ENCODE data around the gene RASA3. TPM values are rescaled to one million over a fixed set of nuclear protein-coding genes. Genes with fewer than 3 reads are reported as not detected.
A peak's percentile ranks its signal among the peaks of the same experiment; 100 is the strongest.

The RASA3 gene
- total and polyA plus RNA-seq, 9 of the 15 experiments (the other 6 are each of a cell fraction or from before 2014, with no cell fraction given): 0.72 to 25.3 (median 14.4) TPM

DNA sequence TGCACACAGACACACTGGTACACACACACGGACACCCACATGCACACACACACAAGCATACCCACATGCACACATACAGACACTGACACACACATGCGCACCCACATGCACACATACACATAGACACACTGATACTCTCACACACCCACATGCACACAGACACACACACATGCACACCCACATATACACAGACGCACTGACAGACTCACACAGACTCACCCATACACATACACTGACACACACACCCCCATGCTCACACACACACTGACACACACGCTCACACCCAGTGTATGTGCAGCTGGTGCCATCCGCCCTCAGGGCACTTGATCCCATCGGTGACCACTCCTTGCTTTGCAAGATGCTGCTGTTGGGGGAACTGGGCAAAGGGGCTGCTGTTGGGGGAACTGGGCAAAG is 9.7 kb upstream of the RASA3 start:
- Histone ChIP-seq H3K4me3 (no peak overlapping the region), H4K20me1 (replicated peaks; ENCODE audit: control insufficient read depth, insufficient read depth, low read length) (no peaks in the 10 kb centered on the region), H3K27ac (ENCODE audit: extremely low read depth, low read depth, low read length) (no peak overlapping the region), H3K9me1 (ENCODE audit: control insufficient read depth, insufficient read depth, low read length) (no peaks in the 10 kb centered on the region), H3K4me1 (replicated peaks in 1 of 2; ENCODE audit: control insufficient read depth in 2 of 2, insufficient read depth in 2 of 2, low read length in 2 of 2) (peaks cover 15 to 44% of the 10 kb centered on the region in 2 experiments; a peak in 3 of 5 replicates), H3K4me2 (ENCODE audit: insufficient read depth, low read length) (no peak overlapping the region), H3K79me2 (ENCODE audit: control insufficient read depth, insufficient read depth, low read length) (no peaks in the 10 kb centered on the region), H3K9ac (ENCODE audit: insufficient read depth in 1 of 2, low read depth in 2 of 2, low read length in 2 of 2) (no peak overlapping the region), H3K36me3 (ENCODE audit: control insufficient read depth, insufficient read depth, low read length) (no peaks in the 10 kb centered on the region), H3K27me3 (ENCODE audit: control insufficient read depth in 2 of 2, insufficient read depth in 2 of 2, low read length in 2 of 2) (no peaks in the 10 kb centered on the region), H2AFZ (ENCODE audit: low read depth, low read length) (no peak overlapping the region), H3K9me3 (replicated peaks; ENCODE audit: control insufficient read depth, insufficient read depth, low read depth, low read length) (no peaks in the 10 kb centered on the region)
- in situ Hi-C loops (cut with MboI): no loop called here
- ChIA-PET POLR2A (no interaction called here), CTCF (ENCODE audit: low intra/inter-chr PET ratio) (no interaction called here)
- FAIRE-seq (no peak), ATAC-seq (no peak), DNase-seq (ENCODE audit: extremely low read depth in 1 of 4, low spot score in 3 of 4) (no peak)
- intact Hi-C loops (cut with micrococcal nuclease): no loop called here
- WGBS (ENCODE audit: insufficient coverage, low coverage, missing lambda C conversion rate): 76% methylated on average over 5 of the region's 6 CpGs
- no TSS peak for BruUV-seq (replicated peaks)
- TF ChIP-seq KDM1A (IDR thresholded peaks at IDR 0.05) (0 out of 4 replicates have a peak, but pooled peaks of 1 of the 2 experiments have one; percentile 20), FOXM1 (IDR thresholded peaks at IDR 0.05; ENCODE audit: low read depth) (no peak), FOXM1 (CRISPR knock-in tag; IDR thresholded peaks at IDR 0.05; ENCODE audit: low read depth) (no peak)

DNA sequence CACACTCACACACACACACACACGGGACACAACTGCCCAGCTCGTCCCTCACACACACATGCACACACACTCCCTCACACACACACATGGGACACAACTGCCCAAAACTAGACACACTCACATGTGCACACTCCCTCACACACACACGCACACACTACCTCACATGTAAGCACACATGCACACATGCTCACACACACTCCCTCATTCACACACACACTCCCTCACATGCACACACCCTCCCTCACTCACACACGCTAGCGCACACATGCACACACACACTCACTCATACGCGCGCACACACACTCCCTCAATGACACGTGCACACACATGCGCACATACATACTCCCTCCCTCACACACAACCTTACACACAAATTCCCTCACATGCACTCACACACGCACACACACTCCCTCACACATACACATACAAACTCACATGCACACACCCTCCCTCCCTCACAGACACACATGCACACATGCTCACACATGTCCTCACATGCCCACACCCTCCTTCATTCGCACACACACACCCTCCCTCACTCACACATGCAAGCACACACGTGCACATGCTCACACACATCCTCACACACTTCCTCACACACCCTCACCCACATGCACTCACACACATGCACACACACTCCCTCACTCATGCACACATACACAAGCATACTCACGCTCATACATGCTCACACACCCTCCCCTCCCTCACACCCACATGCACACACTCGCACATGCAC is 9.0 kb upstream of the RASA3 start:
- no peak overlapping the region for H3K9ac ChIP-seq (ENCODE audit: insufficient read depth in 1 of 2, low read depth in 2 of 2, low read length in 2 of 2)

More for the DNA sequence above, 9.0 kb upstream of the RASA3 start:
- no peaks in the 10 kb centered on the region for H3K27me3 ChIP-seq (ENCODE audit: control insufficient read depth in 2 of 2, insufficient read depth in 2 of 2, low read length in 2 of 2)
- DNase-seq (ENCODE audit: extremely low read depth in 1 of 4, low spot score in 3 of 4) (no peak), FAIRE-seq (no peak), ATAC-seq (no peak)
- H3K4me2 ChIP-seq (ENCODE audit: insufficient read depth, low read length): 0 out of 2 replicates have a peak overlapping the region, but pooled peaks have one; percentile 25
- 81% methylated on average over 3 of the region's 15 CpGs for WGBS (ENCODE audit: insufficient coverage, low coverage, missing lambda C conversion rate)
- intact Hi-C loops (cut with micrococcal nuclease) (no loop called here), in situ Hi-C loops (cut with MboI) (no loop called here)
- no peak overlapping the region for H2AFZ ChIP-seq (ENCODE audit: low read depth, low read length)
- no peak overlapping the region for H3K27ac ChIP-seq (ENCODE audit: extremely low read depth, low read depth, low read length)
- ChIA-PET CTCF (ENCODE audit: low intra/inter-chr PET ratio) (no interaction called here), POLR2A (interaction anchor here (1.7 kb wide), 1 partner anchor 15 kb away, joined by 6 read pairs; no protein-coding TSS in a partner anchor)
- BruUV-seq (replicated peaks): no TSS peak
- no peak overlapping the region for H3K4me3 ChIP-seq
- H4K20me1 ChIP-seq (replicated peaks; ENCODE audit: control insufficient read depth, insufficient read depth, low read length): no peaks in the 10 kb centered on the region
- H3K4me1 ChIP-seq (replicated peaks in 1 of 2; ENCODE audit: control insufficient read depth in 2 of 2, insufficient read depth in 2 of 2, low read length in 2 of 2): peaks cover 15 to 42% of the 10 kb centered on the region in 2 experiments; a peak in 3 of 5 replicates
- TF ChIP-seq, protein P1, sequence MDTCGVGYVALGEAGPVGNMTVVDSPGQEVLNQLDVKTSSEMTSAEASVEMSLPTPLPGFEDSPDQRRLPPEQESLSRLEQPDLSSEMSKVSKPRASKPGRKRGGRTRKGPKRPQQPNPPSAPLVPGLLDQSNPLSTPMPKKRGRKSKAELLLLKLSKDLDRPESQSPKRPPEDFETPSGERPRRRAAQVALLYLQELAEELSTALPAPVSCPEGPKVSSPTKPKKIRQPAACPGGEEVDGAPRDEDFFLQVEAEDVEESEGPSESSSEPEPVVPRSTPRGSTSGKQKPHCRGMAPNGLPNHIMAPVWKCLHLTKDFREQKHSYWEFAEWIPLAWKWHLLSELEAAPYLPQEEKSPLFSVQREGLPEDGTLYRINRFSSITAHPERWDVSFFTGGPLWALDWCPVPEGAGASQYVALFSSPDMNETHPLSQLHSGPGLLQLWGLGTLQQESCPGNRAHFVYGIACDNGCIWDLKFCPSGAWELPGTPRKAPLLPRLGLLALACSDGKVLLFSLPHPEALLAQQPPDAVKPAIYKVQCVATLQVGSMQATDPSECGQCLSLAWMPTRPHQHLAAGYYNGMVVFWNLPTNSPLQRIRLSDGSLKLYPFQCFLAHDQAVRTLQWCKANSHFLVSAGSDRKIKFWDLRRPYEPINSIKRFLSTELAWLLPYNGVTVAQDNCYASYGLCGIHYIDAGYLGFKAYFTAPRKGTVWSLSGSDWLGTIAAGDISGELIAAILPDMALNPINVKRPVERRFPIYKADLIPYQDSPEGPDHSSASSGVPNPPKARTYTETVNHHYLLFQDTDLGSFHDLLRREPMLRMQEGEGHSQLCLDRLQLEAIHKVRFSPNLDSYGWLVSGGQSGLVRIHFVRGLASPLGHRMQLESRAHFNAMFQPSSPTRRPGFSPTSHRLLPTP (IDR thresholded peaks at IDR 0.05; ENCODE audit: borderline replicate concordance, extremely low read depth, insufficient read length): no peak
- TF ChIP-seq BRCA1 (IDR thresholded peaks at IDR 0.05) (no peak), BRCA1 (CRISPR knock-in tag; IDR thresholded peaks at IDR 0.05) (no peak), NFRKB (IDR thresholded peaks at IDR 0.05; ENCODE audit: low read depth) (no peak), TOE1 (IDR thresholded peaks at IDR 0.05; ENCODE audit: borderline replicate concordance) (no peak), TOE1 (CRISPR knock-in tag; IDR thresholded peaks at IDR 0.05; ENCODE audit: borderline replicate concordance, low read depth) (no peak), MYNN (IDR thresholded peaks at IDR 0.05) (0 out of 2 replicates have a peak, but pooled peaks have one; percentile 15), MYNN (CRISPR knock-in tag; IDR thresholded peaks at IDR 0.05) (no peak), CREB1 (IDR thresholded peaks at IDR 0.05) (no peak), CREB1 (CRISPR knock-in tag; IDR thresholded peaks at IDR 0.05) (no peak), TAL1 (IDR thresholded peaks at IDR 0.05) (no peak)
- no peaks in the 10 kb centered on the region for H3K79me2 ChIP-seq (ENCODE audit: control insufficient read depth, insufficient read depth, low read length)
- no peaks in the 10 kb centered on the region for H3K9me1 ChIP-seq (ENCODE audit: control insufficient read depth, insufficient read depth, low read length)
- no peaks in the 10 kb centered on the region for H3K9me3 ChIP-seq (replicated peaks; ENCODE audit: control insufficient read depth, insufficient read depth, low read depth, low read length)
- H3K36me3 ChIP-seq (ENCODE audit: control insufficient read depth, insufficient read depth, low read length): no peaks in the 10 kb centered on the region

Data from K562 (cell line).